ENCODE results near the gene NTNG2.

The NTNG2 gene

GRCh38 chr9:132204883-132205282, 43.0 kb downstream of the NTNG2 start:
- TF ChIP-seq CSRNP3 (CRISPR knock-in tag; IDR thresholded peaks at IDR 0.05) (no peak), ISL1 (CRISPR knock-in tag; IDR thresholded peaks at IDR 0.05) (no peak), ARNTL (CRISPR knock-in tag; IDR thresholded peaks at IDR 0.05; ENCODE audit: borderline replicate concordance, low read depth) (no peak), TSHZ2 (CRISPR knock-in tag; IDR thresholded peaks at IDR 0.05) (no peak), ESRRG (CRISPR knock-in tag; IDR thresholded peaks at IDR 0.05) (no peak), ZNF565 (CRISPR knock-in tag; conservative IDR thresholded peaks at IDR 0.05; ENCODE audit: low read depth) (no peak), POU6F1 (CRISPR knock-in tag; IDR thresholded peaks at IDR 0.05; ENCODE audit: borderline replicate concordance, low read depth) (no peak), PPARA (CRISPR knock-in tag; IDR thresholded peaks at IDR 0.05; ENCODE audit: borderline replicate concordance) (no peak), OSR1 (CRISPR knock-in tag; IDR thresholded peaks at IDR 0.05) (no peak), CREB5 (CRISPR knock-in tag; IDR thresholded peaks at IDR 0.05; ENCODE audit: low read depth) (no peak), ZFP3 (CRISPR knock-in tag; IDR thresholded peaks at IDR 0.05) (no peak)
- no peak for ATAC-seq

GRCh38 chr9:132207215-132207614, 45.4 kb downstream of the NTNG2 start:
- ATAC-seq = no peak
- TF ChIP-seq ZFP3 (CRISPR knock-in tag; IDR thresholded peaks at IDR 0.05) (no peak), TSHZ2 (CRISPR knock-in tag; IDR thresholded peaks at IDR 0.05) (no peak), BACH2 (CRISPR knock-in tag; IDR thresholded peaks at IDR 0.05; ENCODE audit: borderline replicate concordance) (no peak), SNAI2 (CRISPR knock-in tag; IDR thresholded peaks at IDR 0.05) (no peak)

GRCh38 chr9:132207839-132208615, 46.2 kb downstream of the NTNG2 start:
- no peak for TF ChIP-seq GLIS3 (CRISPR knock-in tag; IDR thresholded peaks at IDR 0.05)
- TF ChIP-seq ARNTL (CRISPR knock-in tag; IDR thresholded peaks at IDR 0.05; ENCODE audit: borderline replicate concordance, low read depth) = no peak
- TF ChIP-seq PATZ1 (CRISPR knock-in tag; IDR thresholded peaks at IDR 0.05; ENCODE audit: borderline replicate concordance) = no peak
- no peak for TF ChIP-seq ZNF8 (CRISPR knock-in tag; IDR thresholded peaks at IDR 0.05)
- TF ChIP-seq ZFP30 (CRISPR knock-in tag; IDR thresholded peaks at IDR 0.05) = no peak
- no peak for ATAC-seq
